Activated CD8-positive, alpha-beta memory T cell treated with anti-CD3 and anti-CD28 coated beads for 36 hours (primary cell): ENCODE data around the gene COPG1. TPM values are rescaled to one million over a fixed set of nuclear protein-coding genes. Genes with fewer than 3 reads are reported as not detected.

Experiments used
- CTCF ChIA-PET: fragments of 350-600 bp; sonication (Branson Sonifier 250); formaldehyde crosslinking; loops from one replicate; lab custom pipeline; 2021; ENCODE audit warnings: antibody characterized with exemption; lab: Charles Lee
- POLR2A ChIA-PET: fragments of 350-600 bp; sonication (Branson Sonifier 250); formaldehyde crosslinking; loops from one replicate; lab custom pipeline; 2021; ENCODE audit warnings: antibody characterized with exemption; lab: Charles Lee
- total RNA-seq, 2 experiments: library from RNA; stranded (reverse); gene quantifications; one replicate each; pipeline ENCODE4 v1.2.3, GENCODE V29; 2021

The COPG1 gene
- total RNA-seq: 100 to 1,000 TPM; 137 to 139 TPM

- ChIA-PET CTCF (interaction anchor here (0.6 to 1.7 kb wide), 7 partner anchors 23 to 279 kb away, joined by 3 to 8 read pairs (median 3); partner anchors contain the start of gene CNBP), POLR2A (interaction anchor here (0.5 to 1.7 kb wide), 7 partner anchors 19 to 599 kb away, joined by 3 to 11 read pairs (median 4); partner anchors contain the start of gene CNBP)
These were observed at the start of gene COPG1 for GRCh38 chr3:129249284-129250065. Gene COPG1, plus strand, starts transcription at chr3:129249606. Its CDS starts 104 bp downstream, at chr3:129249710.

- ChIA-PET CTCF (interaction anchor here (0.6 kb wide), 1 partner anchor 224 kb away, joined by 3 read pairs; no protein-coding TSS in a partner anchor), POLR2A (no interaction called here)
These were observed 44.9 kb upstream of the COPG1 start for GRCh38 chr3:129204473-129204872.

GRCh38 chr3:129205109-129205832, 44.1 kb upstream of the COPG1 start:
- ChIA-PET CTCF (no interaction called here), POLR2A (no interaction called here)

- ChIA-PET CTCF (no interaction called here), POLR2A (no interaction called here)
These were observed 41.9 kb upstream of the COPG1 start for GRCh38 chr3:129207479-129207878.

- POLR2A ChIA-PET: no interaction called here
- CTCF ChIA-PET: interaction anchor here (0.5 to 0.7 kb wide), 2 partner anchors 13 to 602 kb away, joined by 3 read pairs; no protein-coding TSS in a partner anchor
These were observed 38.1 kb upstream of the COPG1 start for GRCh38 chr3:129211345-129211744.

GRCh38 chr3:129211772-129212171, 37.6 kb upstream of the COPG1 start:
- CTCF ChIA-PET: interaction anchor here (0.5 kb wide), 1 partner anchor 603 kb away, joined by 3 read pairs; no protein-coding TSS in a partner anchor
- POLR2A ChIA-PET: no interaction called here

- CTCF ChIA-PET: no interaction called here
- POLR2A ChIA-PET: interaction anchor here (0.6 kb wide), 1 partner anchor 11 kb away, joined by 3 read pairs; no protein-coding TSS in a partner anchor
These were observed 36.2 kb upstream of the COPG1 start for GRCh38 chr3:129213238-129213637.

- ChIA-PET CTCF (no interaction called here), POLR2A (no interaction called here)
These were observed 30.7 kb upstream of the COPG1 start for GRCh38 chr3:129218742-129219141.

- POLR2A ChIA-PET: interaction anchor here (0.7 kb wide), 1 partner anchor 12 kb away, joined by 3 read pairs; no protein-coding TSS in a partner anchor
- CTCF ChIA-PET: interaction anchor here (0.6 to 0.9 kb wide), 2 partner anchors 130 to 171 kb away, joined by 3 read pairs; no protein-coding TSS in a partner anchor
These were observed 25.0 kb upstream of the COPG1 start for GRCh38 chr3:129224387-129224786.

GRCh38 chr3:129224984-129225393, 24.4 kb upstream of the COPG1 start:
- ChIA-PET CTCF (interaction anchor here (0.6 to 0.9 kb wide), 2 partner anchors 130 to 171 kb away, joined by 3 read pairs; no protein-coding TSS in a partner anchor), POLR2A (no interaction called here)

GRCh38 chr3:129226374-129226773, 23.0 kb upstream of the COPG1 start:
- ChIA-PET POLR2A (no interaction called here), CTCF (no interaction called here)

GRCh38 chr3:129228891-129229585, 20.4 kb upstream of the COPG1 start:
- CTCF ChIA-PET: interaction anchor here (1.0 kb wide), 1 partner anchor 17 kb away, joined by 4 read pairs; no protein-coding TSS in a partner anchor
- POLR2A ChIA-PET: no interaction called here

- ChIA-PET POLR2A (interaction anchor here (0.5 to 1.2 kb wide), 2 partner anchors 18 to 146 kb away, joined by 3 to 4 read pairs; no protein-coding TSS in a partner anchor), CTCF (interaction anchor here (2.3 kb wide), 1 partner anchor 15 kb away, joined by 10 read pairs; no protein-coding TSS in a partner anchor)
These were observed 18.9 kb upstream of the COPG1 start for GRCh38 chr3:129230311-129231019.

- CTCF ChIA-PET: interaction anchor here (2.3 kb wide), 1 partner anchor 14 kb away, joined by 10 read pairs; no protein-coding TSS in a partner anchor
- POLR2A ChIA-PET: interaction anchor here (0.5 to 1.2 kb wide), 3 partner anchors 17 to 261 kb away, joined by 3 to 4 read pairs (median 3); no protein-coding TSS in a partner anchor
These were observed 17.9 kb upstream of the COPG1 start for GRCh38 chr3:129231331-129232119.

- ChIA-PET CTCF (interaction anchor here (0.5 to 0.7 kb wide), 5 partner anchors 13 to 547 kb away, joined by 3 to 4 read pairs (median 4); no protein-coding TSS in a partner anchor), POLR2A (interaction anchor here (0.5 to 0.6 kb wide), 2 partner anchors 24 to 49 kb away, joined by 4 to 5 read pairs; no protein-coding TSS in a partner anchor)
These were observed 15.9 kb upstream of the COPG1 start for GRCh38 chr3:129233538-129233937.

GRCh38 chr3:129234441-129234840, 15.0 kb upstream of the COPG1 start:
- ChIA-PET POLR2A (no interaction called here), CTCF (no interaction called here)

GRCh38 chr3:129235344-129235917, 14.0 kb upstream of the COPG1 start:
- ChIA-PET CTCF (no interaction called here), POLR2A (interaction anchor here (0.5 kb wide), 1 partner anchor 647 kb away, joined by 3 read pairs; no protein-coding TSS in a partner anchor)
